Mesangial cell (primary cell): Measurements from ENCODE around the gene IL11. TPM values are rescaled to one million over a fixed set of nuclear protein-coding genes. Genes with fewer than 3 reads are reported as not detected.

ENCODE experiments used
- total RNA-seq: library from RNA; depleted of rRNA; stranded (reverse); fragments of >200 nt; gene quantifications from 2 replicates; pipeline ENCODE4 v1.2.3, GENCODE V29; 2015

The IL11 gene
- total RNA-seq, result 3.3 and 25.3 TPM in 2 replicates

DNA sequence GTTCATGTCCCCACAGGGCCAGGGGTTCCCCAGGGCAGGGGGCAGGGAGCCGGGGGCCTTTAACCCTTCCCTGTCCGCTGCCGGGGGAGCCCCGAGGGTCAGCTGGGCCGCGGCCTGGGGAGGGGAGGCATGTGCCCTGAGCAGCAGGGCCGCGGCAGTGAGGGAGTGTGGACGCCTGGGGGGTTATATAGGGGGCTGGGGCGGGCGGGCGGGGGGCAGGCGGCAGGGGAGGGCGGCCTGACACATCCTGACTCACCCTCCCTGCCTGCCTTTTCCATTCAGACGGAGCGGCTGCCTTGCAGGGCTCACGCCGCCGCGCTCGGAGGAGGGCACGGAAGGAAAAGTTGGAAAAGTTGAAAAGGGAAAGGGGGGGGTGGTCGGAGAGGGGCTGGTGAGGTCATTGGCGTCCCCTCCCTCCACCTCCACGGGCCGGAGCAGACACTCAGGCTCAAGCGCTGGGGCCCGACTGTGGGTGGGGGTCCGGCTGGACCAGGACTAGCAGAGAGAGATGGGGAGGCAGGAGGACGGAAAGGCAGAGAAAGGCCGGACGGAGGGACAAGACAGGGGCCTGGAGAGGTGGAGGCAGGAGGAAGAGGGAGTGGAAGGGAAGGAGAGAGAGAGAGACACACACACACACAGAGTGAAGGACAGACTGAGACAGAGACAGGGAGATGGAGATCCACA, at the start of gene IL11:
TSS of gene IL11 (minus strand) at position 159 of the 684 bp plus-strand sequence. CDS start at position 6, 153 bp downstream.

GRCh38 chr19:55407550-55407799, 37.2 kb upstream of the IL11 start, which contains the start of gene UBE2S:
TSS of gene UBE2S (minus strand) at chr19:55407788. CDS start at chr19:55407589, 199 bp downstream.

DNA sequence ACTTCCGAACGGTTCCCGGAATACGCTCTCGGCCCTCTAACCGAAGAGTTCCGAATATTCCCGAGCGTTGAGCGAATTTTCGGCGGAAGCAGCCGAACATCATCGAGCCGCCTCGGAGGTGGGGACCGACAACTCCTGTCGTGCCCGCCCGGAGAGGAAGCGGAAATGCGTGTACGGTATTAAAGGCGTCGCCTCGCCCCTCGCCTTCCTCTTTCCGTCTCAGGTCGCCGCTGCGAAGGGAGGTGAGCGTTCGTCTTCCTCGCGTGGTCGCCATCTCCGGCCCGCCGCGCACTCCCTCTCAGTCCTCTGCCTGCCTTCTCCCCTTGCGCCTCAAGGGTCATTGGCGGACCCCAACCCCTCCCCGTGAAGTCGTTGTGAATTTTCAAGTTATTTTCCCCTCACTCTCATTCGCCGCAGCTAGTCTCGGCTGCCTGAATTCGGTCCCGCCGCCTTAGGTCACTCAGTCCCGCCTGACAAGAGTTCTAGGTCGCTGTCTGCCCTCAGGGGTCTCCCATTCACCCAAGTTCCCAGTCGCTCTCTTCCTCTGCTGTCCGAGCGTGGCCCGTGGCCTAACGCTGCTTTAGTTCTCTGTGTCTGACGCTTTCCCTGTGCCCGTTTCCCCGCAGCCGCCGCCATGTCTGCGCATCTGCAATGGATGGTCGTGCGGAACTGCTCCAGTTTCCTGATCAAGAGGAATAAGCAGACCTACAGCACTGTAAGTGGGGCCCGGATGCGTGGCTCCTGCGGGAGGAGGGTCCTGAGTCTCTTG, 15.6 kb upstream of the IL11 start, which contains the start of gene RPL28:
TSS of gene RPL28 (plus strand) at position 209 of the 769 bp plus-strand sequence. CDS start at position 635, 426 bp downstream.

DNA sequence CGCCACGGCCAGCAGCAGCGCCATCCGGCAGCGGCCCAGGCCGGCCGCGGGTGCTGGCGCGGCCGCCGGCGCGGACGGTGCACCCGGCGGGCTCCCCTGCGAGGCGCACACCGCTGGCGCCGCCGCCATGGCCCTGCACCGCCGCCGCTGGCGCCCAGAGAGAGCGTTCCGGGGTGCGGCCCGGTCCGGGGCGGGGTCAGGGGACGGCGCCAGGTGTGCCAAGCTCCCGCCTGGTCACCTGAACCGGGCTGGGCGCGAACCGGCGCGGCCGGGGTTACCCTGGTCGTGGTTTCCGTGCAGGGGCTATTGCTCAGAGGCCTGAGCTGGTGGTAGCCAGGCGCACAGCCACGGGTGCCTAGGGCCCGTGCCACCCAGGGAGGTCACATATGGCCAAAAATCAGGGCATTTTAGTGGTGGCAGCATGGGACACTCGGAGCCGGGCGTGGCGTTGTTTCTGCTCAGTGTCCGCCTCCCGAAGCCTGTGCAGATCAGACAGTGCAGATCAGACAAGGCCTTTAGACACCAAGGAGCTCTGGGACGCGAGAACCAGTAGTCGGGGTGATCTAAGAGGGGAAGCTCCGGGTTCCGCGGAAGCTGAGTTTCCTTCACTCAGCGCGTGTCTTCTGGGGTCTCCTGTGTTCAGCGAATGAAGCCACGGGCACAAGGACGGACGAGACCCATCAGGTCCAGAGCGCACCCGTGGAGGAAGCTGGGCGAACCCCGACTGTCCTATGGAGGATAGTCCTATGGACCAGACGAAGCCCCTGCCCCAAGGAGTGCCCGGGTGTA, 14.1 kb upstream of the IL11 start, which contains the start of gene TMEM238:
TSS of gene TMEM238 (minus strand) at position 162 of the 789 bp plus-strand sequence. CDS start at position 129, 33 bp downstream.

DNA sequence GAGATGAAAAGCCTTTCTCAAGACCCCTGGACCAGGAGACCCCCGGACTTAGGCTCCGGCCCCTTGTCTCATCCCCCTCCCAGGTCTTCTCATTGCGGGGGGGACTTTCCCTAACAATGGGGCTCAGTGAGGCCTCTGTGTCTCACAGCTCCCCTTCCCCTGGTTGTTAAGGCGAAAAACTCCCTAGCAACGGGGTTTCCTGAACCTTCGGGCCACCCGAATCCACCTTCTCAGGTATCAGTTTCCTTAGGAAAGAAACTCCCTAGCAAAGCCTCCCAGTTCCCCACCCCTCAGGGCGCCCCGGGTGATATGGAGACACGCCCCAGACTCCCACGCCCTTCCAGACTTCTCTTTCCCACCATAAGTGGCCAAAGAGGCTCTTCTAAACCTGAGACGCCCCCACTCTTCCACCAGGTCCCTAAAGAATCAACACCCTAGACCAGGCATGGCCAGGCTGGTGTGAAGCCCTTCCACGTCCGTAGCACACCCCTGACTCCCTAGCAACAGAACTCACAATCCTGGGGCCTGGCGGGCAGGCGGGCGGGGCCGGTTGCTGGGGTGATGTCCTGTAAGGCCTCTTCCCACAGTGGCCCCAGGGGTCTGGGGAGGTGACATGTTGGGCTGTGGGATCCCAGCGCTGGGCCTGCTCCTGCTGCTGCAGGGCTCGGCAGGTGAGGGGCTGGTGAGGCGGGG, 6.1 kb upstream of the IL11 start, which contains the start of gene TMEM190:
TSS of gene TMEM190 (plus strand) at position 586 of the 693 bp plus-strand sequence. CDS start at position 614, 28 bp downstream.

GRCh38 chr19:55362990-55363716, 7.1 kb downstream of the IL11 start, which contains the start of gene GARIN5B:
TSS of gene GARIN5B (minus strand) at chr19:55363260. CDS start at chr19:55363066, 194 bp downstream.

DNA sequence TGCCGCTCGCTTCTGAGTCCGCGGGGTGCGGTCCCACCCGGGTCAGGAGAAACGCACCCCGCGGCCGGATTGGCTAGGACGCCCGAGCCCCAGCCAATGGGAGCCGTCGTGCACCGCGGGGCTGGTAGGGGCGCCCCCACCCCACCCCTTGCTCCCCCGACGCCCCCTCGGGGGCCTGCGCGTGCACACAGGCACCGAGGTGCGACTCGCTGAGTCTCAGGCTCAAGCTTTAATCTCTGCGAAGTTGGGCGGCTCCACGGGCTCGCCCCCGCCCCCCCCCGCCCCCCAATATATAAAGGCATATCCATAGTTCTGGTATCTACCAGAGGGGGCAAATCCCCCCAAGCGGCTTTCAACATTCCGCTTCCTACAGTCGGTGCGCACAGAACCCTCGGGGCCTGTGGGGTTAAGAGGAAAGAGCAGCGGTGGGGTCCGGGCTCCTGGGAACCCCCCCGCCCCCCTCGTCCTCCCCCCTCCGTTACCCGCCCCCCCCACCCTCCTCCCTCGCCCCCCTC, 15.5 kb downstream of the IL11 start, which contains the start of gene COX6B2:
TSS of gene COX6B2 (minus strand) at position 22 of the 515 bp plus-strand sequence. CDS start 198 bp downstream, outside the sequence.

GRCh38 chr19:55339105-55339888, 31.0 kb downstream of the IL11 start, which contains the start of gene KMT5C:
TSS of gene KMT5C (plus strand) at chr19:55339876. CDS start at chr19:55341937, 2,061 bp downstream.

DNA sequence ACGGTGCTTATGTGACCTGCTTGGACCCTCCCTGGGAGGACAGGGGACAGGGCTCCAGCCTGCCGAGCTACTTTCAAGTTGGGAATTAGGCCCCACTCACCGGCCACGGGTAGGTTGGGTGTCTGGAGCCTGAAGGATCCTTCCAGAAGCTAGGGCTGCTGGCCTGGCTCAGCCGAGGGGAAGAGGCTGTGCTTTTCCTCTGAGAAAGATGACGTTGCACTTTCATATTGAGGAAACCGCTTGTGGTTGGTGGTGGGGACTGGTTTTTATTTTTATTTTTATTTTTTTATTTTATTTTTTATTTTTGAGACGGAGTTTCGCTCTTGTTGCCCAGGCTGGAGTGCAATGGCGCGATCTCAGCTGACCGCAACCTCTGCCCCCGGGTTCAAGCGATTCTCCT, 45.1 kb downstream of the IL11 start, which contains the start of gene TMEM150B:
TSS of gene TMEM150B (minus strand) at position 170 of the 400 bp plus-strand sequence. CDS start 4,305 bp downstream, outside the sequence.

Other genes with a start within 250 kb of the IL11 start
- 0.65 and 5.2 TPM in 2 replicates for gene TNNT1, start 221.3 kb downstream of the IL11 start, total RNA-seq
- 1.9 TPM in 1 of 2 replicates, not detected in the other for gene TNNI3, start 212.7 kb downstream of the IL11 start, total RNA-seq
- 0.65 and 6.7 TPM in 2 replicates for gene DNAAF3, start 203.8 kb downstream of the IL11 start, total RNA-seq
- 0.38 TPM in 1 of 2 replicates, not detected in the other for gene SYT5, start 190.2 kb downstream of the IL11 start, total RNA-seq
- gene PTPRH, start 161.0 kb downstream of the IL11 start, total RNA-seq, result 0.81 and 3.7 TPM in 2 replicates
- gene TMEM86B, start 141.7 kb downstream of the IL11 start, total RNA-seq, result 2.4 TPM in 2 replicates
- 56.5 and 70.4 TPM in 2 replicates for gene PPP6R1, start 111.4 kb downstream of the IL11 start, total RNA-seq
- 45.9 and 63.2 TPM in 2 replicates for gene HSPBP1, start 90.4 kb downstream of the IL11 start, total RNA-seq
- gene BRSK1, start 86.5 kb downstream of the IL11 start, total RNA-seq, result 5.7 and 7.8 TPM in 2 replicates
- gene TMEM150B, start 45.1 kb downstream of the IL11 start, total RNA-seq, result not detected in 2 replicates
- gene KMT5C, start 30.6 kb downstream of the IL11 start, total RNA-seq, result 9.9 and 14.8 TPM in 2 replicates
- 1.0 TPM in 1 of 2 replicates, not detected in the other for gene COX6B2, start 15.7 kb downstream of the IL11 start, total RNA-seq
- gene GARIN5B, start 7.2 kb downstream of the IL11 start, total RNA-seq, result 0.13 TPM in 1 of 2 replicates, not detected in the other
- 1.8 TPM in 1 of 2 replicates, not detected in the other for gene TMEM190, start 6.4 kb upstream of the IL11 start, total RNA-seq
- 1.5 and 3.3 TPM in 2 replicates for gene TMEM238, start 13.8 kb upstream of the IL11 start, total RNA-seq
- gene RPL28, start 15.5 kb upstream of the IL11 start, total RNA-seq, result 446 and 474 TPM in 2 replicates
- gene UBE2S, start 37.3 kb upstream of the IL11 start, total RNA-seq, result 61.7 and 400 TPM in 2 replicates
- under 0.01 TPM in 1 of 2 replicates, not detected in the other for gene SHISA7, start 72.8 kb upstream of the IL11 start, total RNA-seq
- 102 and 133 TPM in 2 replicates for gene ISOC2, start 91.2 kb upstream of the IL11 start, total RNA-seq
- gene C19orf85, start 94.3 kb upstream of the IL11 start, total RNA-seq, result not detected in 2 replicates
- 8.8 and 19.0 TPM in 2 replicates for gene ZNF628, start 106.2 kb upstream of the IL11 start, total RNA-seq
- 27.2 and 76.3 TPM in 2 replicates for gene NAT14, start 114.7 kb upstream of the IL11 start, total RNA-seq
- 0.81 and 34.0 TPM in 2 replicates for gene SSC5D, start 118.0 kb upstream of the IL11 start, total RNA-seq
- 2.4 and 7.9 TPM in 2 replicates for gene SBK2, start 166.7 kb upstream of the IL11 start, total RNA-seq
- gene SBK3, start 175.1 kb upstream of the IL11 start, total RNA-seq, result 0.13 and 0.16 TPM in 2 replicates
- 10.8 and 25.7 TPM in 2 replicates for gene ZNF579, start 210.4 kb upstream of the IL11 start, total RNA-seq
- gene FIZ1, start 229.1 kb upstream of the IL11 start, total RNA-seq, result 6.0 and 8.5 TPM in 2 replicates
- gene ZNF524, start 229.8 kb upstream of the IL11 start, total RNA-seq, result 18.4 and 25.5 TPM in 2 replicates
- gene ZNF865, start 235.2 kb upstream of the IL11 start, total RNA-seq, result 4.6 and 12.7 TPM in 2 replicates